ENCODE measurements around the gene KIF26B.
A peak's percentile ranks its signal among the peaks of the same experiment; 100 is the strongest.

Gene KIF26B

GRCh38 chr1:245279346-245279745 lies 124.6 kb downstream of the KIF26B start:
- DNase-seq (ENCODE audit: low spot score), result no peak

- no peak for DNase-seq (ENCODE audit: low spot score)
These were observed 128.2 kb downstream of the KIF26B start for GRCh38 chr1:245283001-245283400.

- no peak for DNase-seq (ENCODE audit: low spot score)
These were observed 130.4 kb downstream of the KIF26B start for GRCh38 chr1:245285168-245285567.

- no peak for DNase-seq (ENCODE audit: low spot score)
These were observed 134.0 kb downstream of the KIF26B start for GRCh38 chr1:245288796-245289195.

- no peak for DNase-seq (ENCODE audit: low spot score)
These were observed 136.1 kb downstream of the KIF26B start for GRCh38 chr1:245290836-245291235.

- no peak for DNase-seq (ENCODE audit: low spot score)
These were observed 136.6 kb downstream of the KIF26B start for GRCh38 chr1:245291351-245291750.

GRCh38 chr1:245292141-245292540 lies 137.4 kb downstream of the KIF26B start:
- DNase-seq (ENCODE audit: low spot score), result no peak

- no peak for DNase-seq (ENCODE audit: low spot score)
These were observed 137.8 kb downstream of the KIF26B start for GRCh38 chr1:245292553-245292952.

GRCh38 chr1:245294020-245294419 lies 139.2 kb downstream of the KIF26B start:
- no peak for DNase-seq (ENCODE audit: low spot score)

- DNase-seq (ENCODE audit: low spot score), result peak; percentile 55
These were observed 144.0 kb downstream of the KIF26B start for GRCh38 chr1:245298781-245299180.

- peak; percentile 23 for DNase-seq (ENCODE audit: low spot score)
These were observed 146.4 kb downstream of the KIF26B start for GRCh38 chr1:245301162-245301580.

- DNase-seq (ENCODE audit: low spot score), result no peak
These were observed 147.1 kb downstream of the KIF26B start for GRCh38 chr1:245301921-245302320.

- DNase-seq (ENCODE audit: low spot score), result no peak
These were observed 149.9 kb downstream of the KIF26B start for GRCh38 chr1:245304698-245305097.

- no peak for DNase-seq (ENCODE audit: low spot score)
These were observed 151.2 kb downstream of the KIF26B start for GRCh38 chr1:245306020-245306419.

- no peak for DNase-seq (ENCODE audit: low spot score)
These were observed 152.0 kb downstream of the KIF26B start for GRCh38 chr1:245306628-245307410.

GRCh38 chr1:245310571-245311531 lies 156.1 kb downstream of the KIF26B start:
- no peak for DNase-seq (ENCODE audit: low spot score)

- DNase-seq (ENCODE audit: low spot score), result no peak
These were observed 157.2 kb downstream of the KIF26B start for GRCh38 chr1:245311887-245312536.

- no peak for DNase-seq (ENCODE audit: low spot score)
These were observed 158.8 kb downstream of the KIF26B start for GRCh38 chr1:245313576-245313975.

- no peak for DNase-seq (ENCODE audit: low spot score)
These were observed 162.0 kb downstream of the KIF26B start for GRCh38 chr1:245316784-245317183.

- no peak for DNase-seq (ENCODE audit: low spot score)
These were observed 162.4 kb downstream of the KIF26B start for GRCh38 chr1:245317217-245317616.

- no peak for DNase-seq (ENCODE audit: low spot score)
These were observed 164.3 kb downstream of the KIF26B start for GRCh38 chr1:245319094-245319493.

GRCh38 chr1:245322673-245323072 lies 167.9 kb downstream of the KIF26B start:
- DNase-seq (ENCODE audit: low spot score), result no peak

All from AG08396 (cell line).